ENCODE measurements around the gene LRRC15. TPM values are rescaled to one million over a fixed set of nuclear protein-coding genes. Genes with fewer than 3 reads are reported as not detected.

LRRC15 gene
- total RNA-seq, 2 experiments from 2014 or later, result not detected

DNA sequence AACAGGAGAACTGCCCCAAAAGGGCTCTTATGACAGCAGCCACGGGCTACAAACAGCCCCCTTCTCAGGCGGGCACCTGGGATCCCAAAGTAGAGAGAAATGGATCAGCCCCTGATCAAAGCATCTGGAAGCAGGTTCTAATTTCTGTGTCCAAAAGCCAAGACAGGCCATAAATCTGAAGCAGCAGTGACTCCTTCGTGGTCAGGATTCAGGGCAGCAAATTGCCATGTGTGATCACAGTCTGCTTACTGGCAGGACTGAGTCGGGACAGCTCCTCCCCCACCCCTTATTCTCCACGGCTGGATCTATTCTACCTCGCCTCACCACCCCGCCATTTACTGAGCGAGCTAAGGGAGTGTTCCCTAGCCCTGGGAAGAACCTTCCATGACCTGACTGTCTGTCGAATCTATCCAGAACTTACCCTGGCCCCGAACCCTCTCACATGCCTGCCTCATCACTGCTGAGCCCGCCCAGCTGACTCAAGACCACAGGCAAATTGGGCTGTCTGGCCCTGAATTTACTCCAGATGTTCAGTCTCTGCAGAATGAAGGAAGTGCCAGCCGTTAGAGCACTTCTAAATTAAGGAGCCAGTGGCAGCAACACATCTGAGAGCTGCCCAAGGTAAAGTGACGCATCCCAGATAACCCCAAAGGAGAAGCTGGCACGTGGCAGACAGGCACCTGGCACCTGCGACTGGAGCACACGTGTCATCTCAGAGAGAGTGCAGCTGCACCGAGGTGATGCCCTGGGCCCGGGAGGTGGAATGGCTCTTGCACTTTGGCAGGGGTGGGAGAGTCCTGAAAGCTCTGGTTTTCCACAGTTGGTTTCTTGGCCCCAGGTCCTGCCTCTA, 1.3 kb downstream of the LRRC15 start:
- CTCF ChIA-PET, result no interaction called here

DNA sequence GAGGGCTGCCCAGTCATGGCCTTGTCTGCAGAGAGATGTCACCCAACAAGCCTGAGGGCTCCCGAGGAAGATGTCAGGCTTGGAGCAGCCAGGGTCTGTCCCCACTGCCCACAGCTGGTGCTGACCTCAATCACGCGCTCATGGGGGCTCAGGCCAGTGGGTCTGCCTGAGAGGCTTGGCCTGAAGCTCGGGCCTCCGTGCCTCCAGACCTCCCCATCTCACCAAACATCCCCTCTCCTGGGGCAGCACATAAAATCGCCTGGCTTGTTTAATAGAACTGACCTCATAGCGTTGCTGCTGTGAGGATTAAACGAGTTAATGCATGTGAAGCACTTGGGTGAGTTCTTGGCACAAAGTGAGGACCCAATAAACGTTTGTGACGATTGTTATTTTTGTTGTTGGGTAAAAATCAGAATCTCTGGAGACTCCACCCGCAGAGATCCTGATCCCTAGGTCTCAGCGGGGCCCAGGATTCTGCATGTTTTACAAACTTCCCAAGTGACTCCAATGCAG, 3.5 kb downstream of the LRRC15 start:
- no peaks in the 10 kb centered on the region for H3K4me1 Mint-ChIP-seq
- no peaks in the 10 kb centered on the region for H3K9me3 Mint-ChIP-seq (ENCODE audit: low read depth)
- ATAC-seq (no peak), DNase-seq (no peak)
- no peak overlapping the region for H3K27ac Mint-ChIP-seq
- CTCF ChIA-PET, result no interaction called here
- peaks cover 43% of the 10 kb centered on the region for H3K27me3 Mint-ChIP-seq
- H3K36me3 Mint-ChIP-seq, result no peaks in the 10 kb centered on the region
- H3K4me3 Mint-ChIP-seq, result no peak overlapping the region

More for the DNA sequence above, 1.3 kb downstream of the LRRC15 start:
- no peaks in the 10 kb centered on the region for H3K4me1 Mint-ChIP-seq
- H3K27ac Mint-ChIP-seq, result no peak overlapping the region
- no peaks in the 10 kb centered on the region for H3K36me3 Mint-ChIP-seq
- ATAC-seq (no peak), DNase-seq (no peak)
- peaks cover 44% of the 10 kb centered on the region for H3K27me3 Mint-ChIP-seq
- H3K4me3 Mint-ChIP-seq, result no peak overlapping the region
- H3K9me3 Mint-ChIP-seq (ENCODE audit: low read depth), result no peaks in the 10 kb centered on the region

DNA sequence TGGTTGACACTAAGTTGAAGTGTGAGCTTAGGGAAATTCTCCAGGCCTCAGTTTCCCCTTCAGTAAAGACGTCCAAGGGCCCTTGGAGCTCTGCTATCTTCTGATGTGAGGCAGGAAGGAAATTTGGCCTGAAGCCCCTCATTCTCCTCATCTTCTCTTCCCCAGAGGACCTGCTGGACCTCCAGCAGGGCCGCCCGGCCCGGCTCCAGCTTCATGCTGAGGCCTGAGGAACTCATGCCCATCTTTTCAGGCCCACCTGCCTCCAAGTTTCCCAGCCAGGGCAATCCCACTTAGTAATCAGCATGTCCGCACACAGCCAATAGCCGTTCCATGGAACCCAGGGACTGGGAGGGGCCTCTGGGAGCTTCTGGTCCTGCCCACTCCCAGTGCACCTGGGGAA, 4.0 kb downstream of the LRRC15 start:
- DNase-seq (no peak), ATAC-seq (no peak)
- Mint-ChIP-seq H3K36me3 (no peaks in the 10 kb centered on the region), H3K9me3 (ENCODE audit: low read depth) (no peaks in the 10 kb centered on the region), H3K27me3 (peaks cover 40% of the 10 kb centered on the region), H3K27ac (no peak overlapping the region), H3K4me1 (no peaks in the 10 kb centered on the region), H3K4me3 (no peak overlapping the region)
- CTCF ChIA-PET, result no interaction called here

DNA sequence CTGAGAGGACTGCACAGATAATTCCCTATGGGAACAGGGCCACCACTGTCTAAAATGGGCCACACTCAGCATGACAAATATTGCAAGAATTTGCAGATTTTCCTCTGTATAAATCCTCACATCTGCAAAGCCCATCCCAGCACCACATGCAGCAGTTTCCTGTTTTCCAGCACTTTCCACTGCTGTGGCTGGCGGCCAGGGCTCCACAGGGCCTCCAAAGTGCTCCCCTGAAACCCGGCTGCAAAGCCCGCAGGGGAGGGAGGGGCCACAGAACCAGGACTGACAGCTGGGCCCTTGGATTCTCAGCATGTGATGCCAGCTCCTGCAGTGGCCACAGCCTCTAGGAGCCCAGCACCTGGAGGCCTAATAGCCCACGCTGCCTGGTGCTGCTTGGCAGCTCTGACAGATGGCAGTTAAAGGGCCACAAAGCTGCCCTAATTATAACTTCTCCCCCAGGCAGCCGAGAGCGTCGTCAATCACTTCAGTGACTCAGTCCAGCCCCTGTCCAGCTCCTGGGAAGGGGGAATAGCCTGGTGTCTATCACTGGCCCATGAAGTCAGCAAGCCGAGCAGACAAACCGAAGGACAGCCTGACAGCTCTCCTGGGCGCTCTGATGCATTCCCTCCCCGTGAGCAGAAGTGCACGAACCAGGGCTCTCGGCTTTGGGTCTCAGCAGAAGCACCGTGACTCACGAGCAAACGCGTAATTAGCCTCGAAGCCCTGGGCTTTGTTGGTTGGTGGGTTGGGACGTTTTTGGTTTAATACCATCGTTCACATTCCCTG, 4.7 kb downstream of the LRRC15 start:
- Mint-ChIP-seq H3K4me3 (no peak overlapping the region), H3K27me3 (peaks cover 35% of the 10 kb centered on the region), H3K36me3 (no peaks in the 10 kb centered on the region), H3K27ac (no peak overlapping the region), H3K9me3 (ENCODE audit: low read depth) (no peaks in the 10 kb centered on the region), H3K4me1 (no peaks in the 10 kb centered on the region)
- DNase-seq (no peak), ATAC-seq (no peak)
- CTCF ChIA-PET, result interaction anchor here (1.1 kb wide), 1 partner anchor 49 kb away, joined by 4 read pairs; no protein-coding TSS in a partner anchor

DNA sequence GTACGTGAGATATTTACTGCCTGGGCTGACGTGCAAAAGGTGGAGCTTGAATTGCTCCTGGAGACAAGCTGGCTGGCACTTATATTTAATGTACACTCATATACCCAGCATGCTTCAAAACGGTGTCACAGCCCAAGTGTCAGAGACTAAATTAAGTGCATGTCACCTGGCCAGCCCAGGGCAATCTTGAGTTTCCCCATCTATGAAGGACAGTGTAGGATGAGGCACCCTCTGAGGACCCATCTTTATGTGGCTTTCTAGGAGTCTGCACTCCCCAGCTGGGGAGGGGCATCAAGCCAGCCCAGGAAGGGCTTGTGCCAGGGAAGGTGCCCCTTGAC, 5.3 kb downstream of the LRRC15 start:
- Mint-ChIP-seq H3K4me3 (no peak overlapping the region), H3K9me3 (ENCODE audit: low read depth) (no peaks in the 10 kb centered on the region), H3K4me1 (no peaks in the 10 kb centered on the region), H3K27me3 (peaks cover 29% of the 10 kb centered on the region), H3K36me3 (no peaks in the 10 kb centered on the region), H3K27ac (no peak overlapping the region)
- ATAC-seq (no peak), DNase-seq (no peak)
- CTCF ChIA-PET, result interaction anchor here (1.1 kb wide), 2 partner anchors 20 to 49 kb away, joined by 4 to 7 read pairs; no protein-coding TSS in a partner anchor

DNA sequence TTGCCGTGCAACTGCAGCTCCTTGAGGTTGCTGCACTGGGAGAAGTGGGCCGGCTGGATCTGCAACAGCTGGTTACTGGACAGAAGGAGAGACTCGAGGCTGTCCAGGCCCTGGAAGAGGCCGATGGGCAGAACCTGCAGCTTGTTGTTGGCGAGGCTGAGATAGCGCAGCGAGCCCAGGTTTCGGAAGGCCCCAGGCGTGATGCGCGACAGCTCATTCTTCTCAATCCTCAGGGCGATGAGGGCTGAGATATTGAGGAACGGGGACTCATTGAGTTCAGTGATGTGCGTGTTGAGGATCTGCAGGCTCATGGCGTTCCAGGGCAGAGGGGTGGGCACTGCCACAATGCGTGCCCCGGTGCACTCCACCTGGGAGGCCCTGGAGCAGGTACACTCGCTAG, 9.0 kb downstream of the LRRC15 start:
- no peaks in the 10 kb centered on the region for H3K4me1 Mint-ChIP-seq
- ATAC-seq (no peak), DNase-seq (no peak)
- no peak overlapping the region for H3K27ac Mint-ChIP-seq
- no peak overlapping the region for H3K4me3 Mint-ChIP-seq
- no peaks in the 10 kb centered on the region for H3K9me3 Mint-ChIP-seq (ENCODE audit: low read depth)
- CTCF ChIA-PET, result interaction anchor here (0.8 kb wide), 1 partner anchor 18 kb away, joined by 4 read pairs; no protein-coding TSS in a partner anchor
- H3K36me3 Mint-ChIP-seq, result no peaks in the 10 kb centered on the region
- peaks cover 14% of the 10 kb centered on the region for H3K27me3 Mint-ChIP-seq

DNA sequence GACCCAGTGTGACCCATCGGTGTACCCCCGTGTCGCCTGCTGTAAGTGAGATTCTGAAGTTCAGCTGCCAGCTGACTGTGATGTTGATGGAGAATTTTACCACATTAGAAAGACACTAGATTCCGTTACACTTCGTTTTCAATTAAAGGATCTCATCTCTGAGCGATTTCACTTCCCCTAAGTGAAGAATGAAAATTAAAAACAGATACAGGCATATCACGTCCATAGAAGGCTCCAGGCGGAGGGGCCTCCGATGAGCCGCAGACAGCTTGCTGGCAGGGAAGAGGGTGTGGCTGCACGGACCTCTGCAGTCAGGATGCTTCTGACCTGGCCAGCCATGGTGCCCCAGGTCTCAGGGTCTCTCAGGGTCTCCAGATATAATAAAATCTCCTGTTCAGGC, 11.9 kb downstream of the LRRC15 start:
- Mint-ChIP-seq H3K4me3 (no peak overlapping the region), H3K9me3 (ENCODE audit: low read depth) (no peaks in the 10 kb centered on the region), H3K36me3 (no peaks in the 10 kb centered on the region), H3K4me1 (no peaks in the 10 kb centered on the region), H3K27me3 (peaks cover 11% of the 10 kb centered on the region), H3K27ac (no peak overlapping the region)
- DNase-seq (no peak), ATAC-seq (no peak)
- CTCF ChIA-PET, result no interaction called here

DNA sequence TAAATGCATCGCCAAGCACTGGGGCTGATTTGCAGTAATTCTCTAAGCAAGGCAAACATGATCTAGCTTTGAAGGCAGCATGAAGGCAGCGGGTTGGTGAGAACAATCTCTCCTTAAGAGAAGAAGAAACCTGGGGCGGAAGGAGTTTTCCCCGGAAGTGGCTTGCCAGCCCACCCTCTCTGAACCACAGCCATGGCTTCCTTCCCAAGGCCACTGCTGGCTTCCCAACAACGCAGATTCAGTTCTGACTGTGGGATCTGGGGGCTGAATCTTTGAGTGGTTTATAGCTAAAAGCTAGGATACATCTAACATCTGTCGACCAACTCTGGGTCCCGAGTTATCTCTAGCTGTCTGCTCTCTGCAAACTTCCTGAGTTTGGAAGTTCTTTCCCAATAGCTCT, 14.2 kb downstream of the LRRC15 start:
- CTCF ChIA-PET, result interaction anchor here (0.9 to 1.7 kb wide), 2 partner anchors 11 to 48 kb away, joined by 3 to 11 read pairs; no protein-coding TSS in a partner anchor
- Mint-ChIP-seq H3K9me3 (ENCODE audit: low read depth) (no peaks in the 10 kb centered on the region), H3K27me3 (peaks cover 8% of the 10 kb centered on the region), H3K36me3 (no peaks in the 10 kb centered on the region), H3K4me1 (no peaks in the 10 kb centered on the region), H3K4me3 (no peak overlapping the region), H3K27ac (no peak overlapping the region)
- DNase-seq (no peak), ATAC-seq (no peak)

DNA sequence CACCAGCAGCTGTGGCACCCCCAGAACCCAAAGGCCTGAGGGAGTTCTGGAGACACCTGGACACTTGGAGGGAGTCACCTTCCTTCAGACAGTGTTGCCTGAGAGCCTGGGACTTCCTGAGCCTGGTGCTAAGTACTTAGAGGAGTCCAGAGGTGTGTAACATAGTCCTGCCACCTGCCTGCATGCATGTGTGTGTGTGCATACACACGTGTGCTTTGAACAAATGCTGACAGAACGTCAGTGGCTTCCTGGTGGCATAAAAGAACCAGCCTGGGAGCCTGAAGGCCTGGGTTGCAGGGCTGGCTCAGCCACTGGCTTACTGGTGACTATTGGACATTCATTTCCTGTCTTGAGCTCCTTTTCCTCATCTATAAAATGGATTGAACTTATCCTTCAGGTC, 15.2 kb downstream of the LRRC15 start:
- CTCF ChIA-PET, result no interaction called here
- no peaks in the 10 kb centered on the region for H3K9me3 Mint-ChIP-seq (ENCODE audit: low read depth)
- no peaks in the 10 kb centered on the region for H3K36me3 Mint-ChIP-seq
- DNase-seq (no peak), ATAC-seq (no peak)
- H3K4me3 Mint-ChIP-seq, result no peak overlapping the region
- H3K27me3 Mint-ChIP-seq, result peaks cover 10% of the 10 kb centered on the region
- H3K27ac Mint-ChIP-seq, result no peak overlapping the region
- no peaks in the 10 kb centered on the region for H3K4me1 Mint-ChIP-seq

DNA sequence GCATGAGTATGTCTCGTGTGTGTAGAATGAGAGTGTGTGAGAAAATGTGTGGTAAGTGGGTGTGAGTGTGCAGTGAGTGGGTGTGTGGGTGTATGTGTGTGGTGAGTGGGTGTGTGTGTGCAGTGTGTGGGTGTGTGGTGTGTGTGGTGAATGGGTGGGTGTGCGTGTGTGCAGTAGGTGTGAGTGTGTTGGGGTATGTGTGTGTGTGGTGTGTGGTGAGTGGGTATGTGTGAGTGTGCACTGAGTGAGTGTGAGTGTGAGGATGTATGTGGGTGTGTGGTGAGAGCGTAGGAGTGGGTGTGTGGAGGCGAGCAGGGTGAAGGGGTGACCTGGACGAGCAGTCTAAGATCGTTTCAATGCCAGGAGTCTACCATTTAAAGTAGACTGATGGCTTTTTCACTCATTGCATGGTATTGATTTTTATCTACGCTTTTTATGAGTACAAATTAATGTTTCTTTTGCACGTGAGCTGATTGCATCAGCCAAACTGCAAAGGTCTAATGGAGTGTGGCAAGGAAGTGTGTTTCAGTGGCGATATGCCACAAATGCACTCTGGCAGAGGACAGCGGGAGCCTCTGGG, 16.8 kb downstream of the LRRC15 start:
- H3K27me3 Mint-ChIP-seq, result peaks cover 2% of the 10 kb centered on the region
- H3K27ac Mint-ChIP-seq, result no peak overlapping the region

DNA sequence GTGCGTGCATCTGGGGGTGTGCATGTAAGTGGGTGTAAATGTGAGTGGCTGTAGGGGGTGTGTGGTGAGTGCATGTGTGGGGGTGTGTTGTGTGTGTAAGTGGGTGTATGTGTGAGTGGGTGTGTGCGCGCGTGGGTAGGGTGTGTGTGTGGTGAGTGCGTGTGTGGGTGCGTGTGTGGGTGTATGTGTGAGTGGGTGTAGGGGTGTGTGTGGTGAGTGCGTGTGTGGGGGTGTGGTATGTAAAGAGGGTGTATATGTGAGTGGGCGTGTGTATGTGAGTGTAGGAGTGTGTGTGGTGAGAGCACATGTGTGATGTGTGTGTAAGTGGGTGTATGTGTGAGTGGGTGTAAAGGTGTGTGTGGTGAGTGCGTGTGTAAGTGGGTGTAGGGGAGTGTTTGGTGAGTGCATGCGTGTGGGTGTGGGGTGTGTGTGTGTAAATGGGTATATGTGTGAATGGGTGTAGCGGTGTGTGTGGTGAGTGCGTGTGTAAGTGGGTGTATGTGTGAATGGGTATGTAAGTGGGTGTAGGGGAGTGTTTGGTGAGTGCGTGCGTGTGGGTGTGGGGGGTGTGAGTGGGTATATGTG, 17.5 kb downstream of the LRRC15 start:
- no peaks in the 10 kb centered on the region for H3K36me3 Mint-ChIP-seq
- ATAC-seq, result no peak
- CTCF ChIA-PET, result no interaction called here
- no peaks in the 10 kb centered on the region for H3K4me1 Mint-ChIP-seq
- no peaks in the 10 kb centered on the region for H3K9me3 Mint-ChIP-seq (ENCODE audit: low read depth)
- DNase-seq, result no peak
- no peak overlapping the region for H3K4me3 Mint-ChIP-seq
- H3K27me3 Mint-ChIP-seq, result peaks cover 2% of the 10 kb centered on the region
- no peak overlapping the region for H3K27ac Mint-ChIP-seq

More for the DNA sequence above, 16.8 kb downstream of the LRRC15 start:
- Mint-ChIP-seq H3K36me3 (no peaks in the 10 kb centered on the region), H3K4me1 (no peaks in the 10 kb centered on the region), H3K4me3 (no peak overlapping the region), H3K9me3 (ENCODE audit: low read depth) (no peaks in the 10 kb centered on the region)
- DNase-seq, result no peak
- CTCF ChIA-PET, result no interaction called here
- no peak for ATAC-seq

DNA sequence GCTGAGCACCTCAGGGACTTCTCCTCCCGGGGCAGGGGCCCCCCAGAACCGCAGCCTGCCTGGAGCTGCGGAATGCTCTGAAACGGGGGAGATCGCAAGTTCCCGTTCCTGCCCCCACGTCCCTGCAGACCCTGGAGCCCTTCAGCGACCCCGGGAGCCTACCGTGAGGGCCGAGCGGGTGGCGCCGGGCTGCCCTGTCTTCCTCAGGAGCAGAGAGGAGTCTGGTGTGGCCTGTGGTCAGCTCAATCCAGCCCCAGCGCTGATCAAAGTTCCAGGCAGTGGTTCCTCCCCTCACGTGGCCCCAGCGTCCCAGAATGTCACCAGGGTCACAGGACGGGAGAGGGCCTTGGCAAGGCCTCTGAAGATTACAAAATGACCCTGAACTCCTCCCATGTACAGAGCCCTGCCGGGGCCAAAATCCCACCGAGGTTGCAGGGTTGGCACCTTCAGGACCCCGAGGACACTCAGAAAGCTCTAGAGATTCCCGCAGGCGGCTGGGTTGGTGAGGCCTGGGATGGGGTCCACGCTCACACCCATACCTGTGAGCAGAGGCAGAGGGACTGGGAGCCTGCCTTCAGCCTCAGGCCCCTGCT, 18.4 kb downstream of the LRRC15 start, which contains the start of gene CPN2:
Gene CPN2 (minus strand): TSS at position 249 of the 593 bp plus-strand sequence. CDS start 8,626 bp downstream, outside the sequence.
- no peak within 1 kb of the TSS for H3K27ac Mint-ChIP-seq
- H3K9me3 Mint-ChIP-seq (ENCODE audit: low read depth), result no peaks in the 10 kb centered on the region
- no peaks in the 10 kb centered on the region for H3K4me1 Mint-ChIP-seq
- H3K27me3 Mint-ChIP-seq, result peaks cover 2% of the 10 kb centered on the region
- no peaks in the 10 kb centered on the region for H3K36me3 Mint-ChIP-seq
- no peak for DNase-seq
- no peak within 1 kb of the TSS for H3K4me3 Mint-ChIP-seq
- ATAC-seq, result no peak
- CTCF ChIA-PET, result no interaction called here

DNA sequence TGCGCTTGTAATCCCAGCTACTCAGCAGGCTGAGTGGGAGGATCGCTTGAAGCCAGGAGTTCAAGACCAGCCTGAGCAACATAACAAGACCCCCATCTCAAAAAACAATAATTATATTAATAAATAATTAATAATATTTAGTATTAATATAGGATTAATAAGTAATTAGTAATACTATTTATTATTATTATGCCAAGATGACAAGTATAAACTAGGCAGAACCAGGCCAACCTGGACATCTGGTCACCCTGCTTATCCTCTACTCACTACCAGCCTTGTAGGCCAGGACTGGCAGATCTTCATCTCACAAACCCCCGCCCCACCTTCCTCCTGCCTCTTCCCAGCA, 18.8 kb downstream of the LRRC15 start:
- no peak overlapping the region for H3K4me3 Mint-ChIP-seq
- ATAC-seq (no peak), DNase-seq (no peak)
- H3K27me3 Mint-ChIP-seq, result peaks cover 2% of the 10 kb centered on the region
- no peaks in the 10 kb centered on the region for H3K9me3 Mint-ChIP-seq (ENCODE audit: low read depth)
- CTCF ChIA-PET, result interaction anchor here (0.8 kb wide), 1 partner anchor 9 kb away, joined by 3 read pairs; no protein-coding TSS in a partner anchor
- no peaks in the 10 kb centered on the region for H3K4me1 Mint-ChIP-seq
- no peak overlapping the region for H3K27ac Mint-ChIP-seq
- no peaks in the 10 kb centered on the region for H3K36me3 Mint-ChIP-seq
